T-cell (primary cell): ENCODE data around the gene TACO1. TPM values are rescaled to one million over a fixed set of nuclear protein-coding genes. Genes with fewer than 3 reads are reported as not detected.

Source experiments
- ATAC-seq, 4 experiments: fragments of 200-7000 bp in 3 of 4; fragments of 150-1000 bp in 1 of 4; cut with Tn5 transposase; replicated peaks in 1 of 4; 1 replicate in 3 of 4; 2 replicates in 1 of 4; pipeline ENCODE4 v1.10.0; 2021; ENCODE audit warnings: moderate library complexity in 3 of 4, mild to moderate bottlenecking in 2 of 4, moderate number of reproducible peaks in 1 of 4
- CTCF ChIA-PET, 2 donors: fragments of 300-600 bp; sonication (Branson Sonifier 250); formaldehyde crosslinking; loops; one replicate each; lab custom pipeline; 2022; ENCODE audit warnings: antibody characterized with exemption in 2 of 2; lab: Charles Lee
- POLR2A ChIA-PET, 2 donors: fragments of 300-600 bp; sonication (Branson Sonifier 250); formaldehyde crosslinking; loops; one replicate each; lab custom pipeline; 2022; ENCODE audit warnings: antibody characterized with exemption in 2 of 2; lab: Charles Lee
- DNase-seq, 35 experiments: peaks; one replicate each; pipeline versions ENCODE4 v3.0.0 to v3.0.0-alpha.2; 2013 to 2023
- H3K27ac ChIP-seq: one replicate; pipeline ENCODE4 v1.5.1; 2013; ENCODE audit warnings: low read length
- H3K27me3 ChIP-seq, 2 experiments: replicated peaks in 1 of 2; 1 replicate in 1 of 2; 2 replicates in 1 of 2; pipeline versions ENCODE4 v1.6.1 to v1.7.0; 2013; ENCODE audit warnings: low read length in 1 of 2, mixed read lengths in 1 of 2; ENCODE audit not compliant: control insufficient read depth in 2 of 2, insufficient read depth in 2 of 2; ENCODE audit errors: extremely low read depth in 1 of 2
- H3K36me3 ChIP-seq, 2 donors: 1 replicate in 1 of 2; 2 replicates in 1 of 2; pipeline versions ENCODE4 v1.6.1 to v1.7.0; 2013; ENCODE audit warnings: low read length in 1 of 2; ENCODE audit not compliant: control insufficient read depth in 2 of 2, insufficient read depth in 1 of 2; ENCODE audit errors: extremely low read depth in 1 of 2
- H3K4me1 ChIP-seq, 2 experiments: 1 replicate in 1 of 2; 2 replicates in 1 of 2; pipeline versions ENCODE4 v1.6.1 to v1.7.0; 2013; ENCODE audit warnings: low read length in 2 of 2, mixed read lengths in 1 of 2; ENCODE audit not compliant: insufficient read depth in 2 of 2, control insufficient read depth in 1 of 2; ENCODE audit errors: extremely low read depth in 1 of 2
- H3K4me3 ChIP-seq, 2 donors: 1 replicate in 1 of 2; 2 replicates in 1 of 2; pipeline versions ENCODE4 v1.5.1 to v1.7.0; 2013; ENCODE audit warnings: mild to moderate bottlenecking in 2 of 2, low read length in 1 of 2, moderate library complexity in 1 of 2; ENCODE audit not compliant: control insufficient read depth in 1 of 2; ENCODE audit errors: extremely low read depth in 1 of 2
- H3K9me3 ChIP-seq: 2 replicates; pipeline ENCODE4 v1.7.0; 2013
- H3K27ac Mint-ChIP-seq, 2 donors: one replicate each; pipeline ENCODE4 v1.8.0; 2020 to 2021; ENCODE audit warnings: mild to moderate bottlenecking in 2 of 2, mixed read lengths in 2 of 2
- H3K27me3 Mint-ChIP-seq, 2 donors: one replicate each; pipeline ENCODE4 v1.8.0; 2021 to 2022; ENCODE audit warnings: mixed read lengths in 2 of 2
- H3K36me3 Mint-ChIP-seq: one replicate; pipeline ENCODE4 v1.8.0; 2021; ENCODE audit warnings: mixed read lengths
- H3K4me1 Mint-ChIP-seq, 3 donors: one replicate each; pipeline ENCODE4 v1.8.0; 2020 to 2022; ENCODE audit warnings: mixed read lengths in 3 of 3, mild to moderate bottlenecking in 1 of 3
- H3K4me3 Mint-ChIP-seq, 3 donors: one replicate each; pipeline ENCODE4 v1.8.0; 2020 to 2022; ENCODE audit warnings: mild to moderate bottlenecking in 3 of 3, mixed read lengths in 3 of 3, moderate library complexity in 3 of 3
- H3K9me3 Mint-ChIP-seq, 3 donors: one replicate each; pipeline ENCODE4 v1.8.0; 2020 to 2022; ENCODE audit warnings: mixed read lengths in 3 of 3
- WGBS: methylation state at CpG from one replicate; pipeline ENCODE4 v1.1.5; 2013; ENCODE audit warnings: missing lambda C conversion rate; ENCODE audit not compliant: insufficient coverage; 5-methylcytosine and 5-hydroxymethylcytosine counted together
- total RNA-seq, 35 experiments: library from RNA in 6 of 35; stranded (reverse) in 6 of 35; fragments of 120-200 nt in 1 of 35; gene quantifications; one replicate each; pipeline versions ENCODE4 v1.2.1 to v1.2.4 and lab custom pipeline; 2013 to 2026

TACO1 gene
- total RNA-seq, 5 donors from 2014 or later (not counting 1 experiment from before 2014, with no cell fraction given): 10.9 to 20.5 (median 18.8) TPM

GRCh38 chr17:63629627-63630026, 28.9 kb downstream of the TACO1 start:
- WGBS: no CpG with 5 or more reads among the region's 1 CpG
- no peaks in the 10 kb centered on the region for H3K9me3 ChIP-seq
- H3K4me1 Mint-ChIP-seq: peaks cover 64 to 67% (median 66%) of the 10 kb centered on the region in 3 donors

GRCh38 chr17:63631062-63631461, 30.4 kb downstream of the TACO1 start:
- no peaks in the 10 kb centered on the region for H3K9me3 Mint-ChIP-seq
- Histone ChIP-seq H3K4me3 (no peak overlapping the region), H3K4me1 (peaks cover 6 to 15% of the 10 kb centered on the region in 2 experiments), H3K27me3 (no peaks in the 10 kb centered on the region), H3K9me3 (no peaks in the 10 kb centered on the region), H3K27ac (no peak overlapping the region), H3K36me3 (peaks cover 4 to 45% of the 10 kb centered on the region in 2 donors)
- WGBS: 100% methylated on average over 2 of the region's 3 CpGs
- CTCF ChIA-PET: interaction anchor here in 1 of 2 donors (0.6 kb wide), 1 partner anchor 257 kb away, joined by 3 read pairs; no protein-coding TSS in a partner anchor
- H3K36me3 Mint-ChIP-seq: peaks cover 29% of the 10 kb centered on the region
- POLR2A ChIA-PET: interaction anchor here in 1 of 2 donors (1.3 kb wide), 1 partner anchor 9 kb away, joined by 7 read pairs; the partner anchor contains the start of gene MAP3K3
- no peaks in the 10 kb centered on the region for H3K27me3 Mint-ChIP-seq
- no peak overlapping the region for H3K4me3 Mint-ChIP-seq
- ATAC-seq: no peak
- DNase-seq: no peak
- peaks cover 50 to 59% (median 53%) of the 10 kb centered on the region in 3 donors for H3K4me1 Mint-ChIP-seq
- no peak overlapping the region for H3K27ac Mint-ChIP-seq

More at GRCh38 chr17:63629627-63630026, 28.9 kb downstream of the TACO1 start:
- no peak for DNase-seq
- H3K27me3 Mint-ChIP-seq: no peaks in the 10 kb centered on the region
- CTCF ChIA-PET: interaction anchor here in 1 of 2 donors (1.0 kb wide), 1 partner anchor 18 kb away, joined by 4 read pairs; no protein-coding TSS in a partner anchor
- Histone ChIP-seq H3K4me3 (no peak overlapping the region), H3K4me1 (peaks cover 9 to 18% of the 10 kb centered on the region in 2 experiments), H3K36me3 (peaks cover 4 to 31% of the 10 kb centered on the region in 2 donors), H3K27me3 (no peaks in the 10 kb centered on the region), H3K27ac (no peak overlapping the region)
- POLR2A ChIA-PET: interaction anchor here in 1 of 2 donors (1.3 kb wide), 1 partner anchor 8 kb away, joined by 7 read pairs; the partner anchor contains the start of gene MAP3K3
- no peak overlapping the region for H3K4me3 Mint-ChIP-seq
- H3K9me3 Mint-ChIP-seq: no peaks in the 10 kb centered on the region
- H3K27ac Mint-ChIP-seq: no peak overlapping the region
- no peak for ATAC-seq
- peaks cover 15% of the 10 kb centered on the region for H3K36me3 Mint-ChIP-seq

GRCh38 chr17:63631626-63632025, 30.9 kb downstream of the TACO1 start:
- Histone ChIP-seq H3K4me3 (no peak overlapping the region), H3K27ac (no peak overlapping the region), H3K36me3 (peaks cover 4 to 50% of the 10 kb centered on the region in 2 donors), H3K27me3 (no peaks in the 10 kb centered on the region), H3K9me3 (no peaks in the 10 kb centered on the region), H3K4me1 (peaks cover 4 to 14% of the 10 kb centered on the region in 2 experiments)
- no CpG with 5 or more reads among the region's 1 CpG for WGBS
- no peak overlapping the region for H3K4me3 Mint-ChIP-seq
- ChIA-PET POLR2A (no interaction called here), CTCF (no interaction called here)
- H3K9me3 Mint-ChIP-seq: no peaks in the 10 kb centered on the region
- H3K27ac Mint-ChIP-seq: no peak overlapping the region
- H3K4me1 Mint-ChIP-seq: peaks cover 48 to 59% (median 51%) of the 10 kb centered on the region in 3 donors
- no peak for DNase-seq
- ATAC-seq: no peak
- H3K27me3 Mint-ChIP-seq: no peaks in the 10 kb centered on the region
- H3K36me3 Mint-ChIP-seq: peaks cover 34% of the 10 kb centered on the region

- Histone ChIP-seq H3K4me3 (no peak overlapping the region), H3K4me1 (peaks cover 5 to 11% of the 10 kb centered on the region in 2 experiments), H3K27me3 (no peaks in the 10 kb centered on the region), H3K36me3 (peaks cover 7 to 65% of the 10 kb centered on the region in 2 donors), H3K9me3 (no peaks in the 10 kb centered on the region), H3K27ac (no peak overlapping the region)
- ChIA-PET CTCF (interaction anchor here in 1 of 2 donors (1.0 kb wide), 1 partner anchor 10 kb away, joined by 3 read pairs; no protein-coding TSS in a partner anchor), POLR2A (no interaction called here)
- H3K27ac Mint-ChIP-seq: no peak overlapping the region
- no peaks in the 10 kb centered on the region for H3K27me3 Mint-ChIP-seq
- DNase-seq (no peak), ATAC-seq (no peak)
- H3K4me3 Mint-ChIP-seq: no peak overlapping the region
- no peaks in the 10 kb centered on the region for H3K9me3 Mint-ChIP-seq
- H3K4me1 Mint-ChIP-seq: peaks cover 46 to 51% (median 48%) of the 10 kb centered on the region in 3 donors
- H3K36me3 Mint-ChIP-seq: peaks cover 41% of the 10 kb centered on the region
Measured at GRCh38 chr17:63633742-63634141, 33.0 kb downstream of the TACO1 start.

GRCh38 chr17:63634163-63634562, 33.5 kb downstream of the TACO1 start:
- H3K36me3 Mint-ChIP-seq: peaks cover 41% of the 10 kb centered on the region
- peaks cover 7 to 65% of the 10 kb centered on the region in 2 donors for H3K36me3 ChIP-seq
- WGBS: 100% methylated on average over 2 of the region's 4 CpGs
- ChIA-PET POLR2A (no interaction called here), CTCF (interaction anchor here in 1 of 2 donors (1.0 kb wide), 1 partner anchor 11 kb away, joined by 3 read pairs; no protein-coding TSS in a partner anchor)
- H3K9me3 Mint-ChIP-seq: no peaks in the 10 kb centered on the region
- no peak overlapping the region for H3K27ac ChIP-seq
- H3K4me3 ChIP-seq: no peak overlapping the region
- H3K4me1 Mint-ChIP-seq: peaks cover 49 to 55% (median 50%) of the 10 kb centered on the region in 3 donors
- H3K4me1 ChIP-seq: peaks cover 8 to 14% of the 10 kb centered on the region in 2 experiments
- H3K4me3 Mint-ChIP-seq: no peak overlapping the region
- no peak for ATAC-seq
- DNase-seq: no peak
- no peak overlapping the region for H3K27ac Mint-ChIP-seq
- H3K9me3 ChIP-seq: no peaks in the 10 kb centered on the region
- no peaks in the 10 kb centered on the region for H3K27me3 ChIP-seq
- H3K27me3 Mint-ChIP-seq: no peaks in the 10 kb centered on the region

- Mint-ChIP-seq H3K4me1 (peaks cover 45 to 56% (median 46%) of the 10 kb centered on the region in 3 donors), H3K9me3 (no peaks in the 10 kb centered on the region), H3K36me3 (peaks cover 42% of the 10 kb centered on the region), H3K4me3 (no peak overlapping the region), H3K27me3 (no peaks in the 10 kb centered on the region), H3K27ac (no peak overlapping the region)
- Histone ChIP-seq H3K36me3 (peaks cover 7 to 63% of the 10 kb centered on the region in 2 donors), H3K9me3 (no peaks in the 10 kb centered on the region), H3K27me3 (no peaks in the 10 kb centered on the region), H3K27ac (no peak overlapping the region), H3K4me1 (peaks cover 8 to 18% of the 10 kb centered on the region in 2 experiments), H3K4me3 (no peak overlapping the region)
- WGBS: no CpG with 5 or more reads among the region's 1 CpG
- no peak for DNase-seq
- no peak for ATAC-seq
- ChIA-PET POLR2A (no interaction called here), CTCF (interaction anchor here in 1 of 2 donors (1.0 kb wide), 1 partner anchor 22 kb away, joined by 3 read pairs; no protein-coding TSS in a partner anchor)
Measured at GRCh38 chr17:63634816-63635215, 34.1 kb downstream of the TACO1 start.
